ENCODE results near the gene GLCCI1.

GRCh38 chr7:8015746-8016120 lies 47.1 kb downstream of the GLCCI1 start:
- TF ChIP-seq CTCF (optimal IDR thresholded peaks at IDR 0.05 in 1 of 3, IDR thresholded peaks at IDR 0.05 in 1 of 3, conservative IDR thresholded peaks at IDR 0.05 in 1 of 3; ENCODE audit: extremely low read depth in 1 of 3, insufficient read depth in 2 of 3, low read length in 3 of 3) = no peak
- TF ChIP-seq EZH2 (IDR thresholded peaks at IDR 0.05; ENCODE audit: low read length) = no peak

Data from keratinocyte (primary cell).